Neural cell (in vitro differentiated cells): ENCODE results near the gene NDP. TPM values are rescaled to one million over a fixed set of nuclear protein-coding genes. Genes with fewer than 3 reads are reported as not detected.

Source experiments
- H2AFZ ChIP-seq: fragments of 200-600, 300-800 bp; sonication (generic), shearing (Covaris generic); 2 replicates; pipeline ENCODE4 v1.6.0; 2014; ENCODE audit warnings: low read depth, mild to moderate bottlenecking, antibody characterized with exemption, low read length, moderate library complexity
- H3F3A ChIP-seq: fragments of 200-600 bp; shearing (Covaris generic); 2 replicates; pipeline ENCODE4 v1.6.1; 2016; ENCODE audit warnings: mild to moderate bottlenecking, moderate library complexity, mixed read lengths, antibody characterized with exemption, low read length; ENCODE audit not compliant: insufficient read depth, poor library complexity, severe bottlenecking
- H3K27ac ChIP-seq: fragments of 200-600, 300-800 bp; sonication (generic), shearing (Covaris generic); 2 replicates; pipeline ENCODE4 v1.5.1; 2014; ENCODE audit warnings: mild to moderate bottlenecking, low read length, moderate library complexity
- H3K27me3 ChIP-seq: fragments of 300-800, 200-600 bp; sonication (generic), shearing (Covaris generic); 2 replicates; pipeline ENCODE4 v1.6.0; 2014; ENCODE audit warnings: mild to moderate bottlenecking, low read depth, low read length, moderate library complexity; ENCODE audit not compliant: insufficient read depth
- H3K36me3 ChIP-seq: fragments of 300-800, 200-600 bp; sonication (generic), shearing (Covaris generic); 2 replicates; pipeline ENCODE4 v1.5.1; 2014; ENCODE audit warnings: mild to moderate bottlenecking, antibody characterized with exemption, low read length, moderate library complexity; ENCODE audit not compliant: insufficient read depth
- H3K4me2 ChIP-seq: fragments of 300-800, 200-600 bp; sonication (generic), shearing (Covaris generic); 2 replicates; pipeline ENCODE4 v1.6.0; 2014; ENCODE audit warnings: mild to moderate bottlenecking, low read length
- H3K4me3 ChIP-seq: fragments of 300-800, 200-600 bp; sonication (generic), shearing (Covaris generic); 2 replicates; pipeline ENCODE4 v1.5.1; 2014; ENCODE audit warnings: mild to moderate bottlenecking, low read length, moderate library complexity
- H3K79me2 ChIP-seq: fragments of 200-600 bp; shearing (Covaris generic); replicated peaks from 2 replicates; pipeline ENCODE4 v1.6.0; 2014; ENCODE audit warnings: mild to moderate bottlenecking, low read length, moderate library complexity; ENCODE audit not compliant: insufficient read depth
- H3K9ac ChIP-seq: fragments of 300-800, 200-600 bp; sonication (generic), shearing (Covaris generic); 2 replicates; pipeline ENCODE4 v1.6.1; 2016; ENCODE audit warnings: mild to moderate bottlenecking, low read length, mixed read lengths
- H3K9me2 ChIP-seq: fragments of 200-600 bp; shearing (Covaris generic); 2 replicates; pipeline ENCODE4 v1.6.1; 2016; ENCODE audit warnings: mild to moderate bottlenecking, low read length, mixed read lengths; ENCODE audit not compliant: insufficient read depth
- H3K9me3 ChIP-seq: fragments of 200-600, 300-800 bp; sonication (generic), shearing (Covaris generic); 2 replicates; pipeline ENCODE4 v1.6.1; 2016; ENCODE audit warnings: mild to moderate bottlenecking, mixed run types, low read length, moderate library complexity, mixed read lengths
- H4K20me1 ChIP-seq: fragments of 200-600 bp; shearing (Covaris generic); 2 replicates; pipeline ENCODE4 v1.6.1; 2016; ENCODE audit warnings: mild to moderate bottlenecking, mixed run types; ENCODE audit not compliant: insufficient read depth
- EP300 ChIP-seq: fragments of 450-650 bp; conservative IDR thresholded peaks from 2 replicates; pipeline ENCODE4 v1.6.1; 2014; ENCODE audit warnings: antibody characterized with exemption, mild to moderate bottlenecking, moderate library complexity; ENCODE audit not compliant: poor library complexity, severe bottlenecking
- EZH2 ChIP-seq: fragments of 200-600, 300-800 bp; shearing (Covaris generic), sonication (generic); IDR thresholded peaks from 2 replicates; pipeline ENCODE4 v1.6.1; 2014; ENCODE audit warnings: antibody characterized with exemption, low read length, borderline replicate concordance, mild to moderate bottlenecking; ENCODE audit not compliant: insufficient read depth, poor library complexity, severe bottlenecking
- MXI1 ChIP-seq: fragments of 450-650 bp; conservative IDR thresholded peaks from 2 replicates; pipeline ENCODE4 v1.6.1; 2014; ENCODE audit warnings: antibody characterized with exemption, mild to moderate bottlenecking; ENCODE audit not compliant: poor library complexity, severe bottlenecking
- POLR2AphosphoS5 ChIP-seq: IDR thresholded peaks from 2 replicates; pipeline ENCODE4 v1.6.1; 2012
- RAD21 ChIP-seq: fragments of 450-650 bp; conservative IDR thresholded peaks from 2 replicates; pipeline ENCODE4 v1.6.1; 2014; ENCODE audit warnings: antibody characterized with exemption, mild to moderate bottlenecking, moderate library complexity
- SMC3 ChIP-seq: fragments of 450-650 bp; conservative IDR thresholded peaks from 2 replicates; pipeline ENCODE4 v1.6.1; 2014; ENCODE audit warnings: antibody characterized with exemption, mild to moderate bottlenecking, moderate library complexity; ENCODE audit not compliant: poor library complexity
- TAF1 ChIP-seq: IDR thresholded peaks from 2 replicates; pipeline ENCODE4 v1.6.1; 2012; ENCODE audit warnings: low read depth
- polyA plus RNA-seq: library from polyadenylated mRNA; depleted of rRNA; stranded (reverse); fragments of >200 nt; gene quantifications from 2 replicates; pipeline ENCODE4 v1.2.3, GENCODE V29; 2014
- TF ChIP-seq, protein P1 (sequence below): IDR thresholded peaks from 2 replicates; pipeline ENCODE4 v1.6.1; 2012; ENCODE audit warnings: borderline replicate concordance
- TF ChIP-seq, protein P2 (sequence below): fragments of 450-650 bp; IDR thresholded peaks from 2 replicates; pipeline ENCODE4 v1.5.1; 2014; ENCODE audit warnings: antibody characterized with exemption, mild to moderate bottlenecking, moderate library complexity; ENCODE audit not compliant: poor library complexity, severe bottlenecking

Gene NDP
- polyA plus RNA-seq, 1 donor from 2014 or later = 34.1 TPM

DNA sequence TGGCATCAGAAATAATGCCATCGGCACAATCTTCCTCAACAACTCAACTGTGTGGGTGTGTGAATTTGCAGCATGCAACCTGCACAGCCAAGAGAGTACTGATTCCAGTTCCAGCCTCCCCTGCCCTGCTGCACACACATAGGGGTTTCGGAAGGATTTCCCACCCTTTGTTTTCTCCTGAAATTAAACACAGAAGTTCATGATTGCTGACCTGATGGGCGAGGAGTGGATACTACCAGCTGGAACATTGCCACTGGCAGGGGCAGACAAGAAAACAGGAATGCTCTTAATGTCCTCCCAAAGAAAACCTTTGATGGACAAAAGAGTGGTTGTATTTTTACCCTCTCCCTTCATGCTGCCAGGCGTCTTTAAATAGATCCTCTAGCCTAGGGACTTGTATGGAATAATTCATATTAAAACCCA is 4.8 kb downstream of the NDP start:
- Histone ChIP-seq H3K4me3 (no peak overlapping the region), H3F3A (no peaks in the 10 kb centered on the region), H2AFZ (no peak overlapping the region), H3K4me2 (no peak overlapping the region), H3K27ac (no peak overlapping the region), H3K36me3 (no peaks in the 10 kb centered on the region), H3K9ac (no peak overlapping the region), H3K9me2 (no peaks in the 10 kb centered on the region), H3K9me3 (no peaks in the 10 kb centered on the region), H4K20me1 (no peaks in the 10 kb centered on the region), H3K27me3 (no peaks in the 10 kb centered on the region), H3K79me2 (no peaks in the 10 kb centered on the region)
- TF ChIP-seq TAF1 (no peak), RAD21 (no peak), POLR2AphosphoS5 (no peak), SMC3 (no peak), MXI1 (no peak), EZH2 (no peak), EP300 (no peak)
- TF ChIP-seq, protein P1, sequence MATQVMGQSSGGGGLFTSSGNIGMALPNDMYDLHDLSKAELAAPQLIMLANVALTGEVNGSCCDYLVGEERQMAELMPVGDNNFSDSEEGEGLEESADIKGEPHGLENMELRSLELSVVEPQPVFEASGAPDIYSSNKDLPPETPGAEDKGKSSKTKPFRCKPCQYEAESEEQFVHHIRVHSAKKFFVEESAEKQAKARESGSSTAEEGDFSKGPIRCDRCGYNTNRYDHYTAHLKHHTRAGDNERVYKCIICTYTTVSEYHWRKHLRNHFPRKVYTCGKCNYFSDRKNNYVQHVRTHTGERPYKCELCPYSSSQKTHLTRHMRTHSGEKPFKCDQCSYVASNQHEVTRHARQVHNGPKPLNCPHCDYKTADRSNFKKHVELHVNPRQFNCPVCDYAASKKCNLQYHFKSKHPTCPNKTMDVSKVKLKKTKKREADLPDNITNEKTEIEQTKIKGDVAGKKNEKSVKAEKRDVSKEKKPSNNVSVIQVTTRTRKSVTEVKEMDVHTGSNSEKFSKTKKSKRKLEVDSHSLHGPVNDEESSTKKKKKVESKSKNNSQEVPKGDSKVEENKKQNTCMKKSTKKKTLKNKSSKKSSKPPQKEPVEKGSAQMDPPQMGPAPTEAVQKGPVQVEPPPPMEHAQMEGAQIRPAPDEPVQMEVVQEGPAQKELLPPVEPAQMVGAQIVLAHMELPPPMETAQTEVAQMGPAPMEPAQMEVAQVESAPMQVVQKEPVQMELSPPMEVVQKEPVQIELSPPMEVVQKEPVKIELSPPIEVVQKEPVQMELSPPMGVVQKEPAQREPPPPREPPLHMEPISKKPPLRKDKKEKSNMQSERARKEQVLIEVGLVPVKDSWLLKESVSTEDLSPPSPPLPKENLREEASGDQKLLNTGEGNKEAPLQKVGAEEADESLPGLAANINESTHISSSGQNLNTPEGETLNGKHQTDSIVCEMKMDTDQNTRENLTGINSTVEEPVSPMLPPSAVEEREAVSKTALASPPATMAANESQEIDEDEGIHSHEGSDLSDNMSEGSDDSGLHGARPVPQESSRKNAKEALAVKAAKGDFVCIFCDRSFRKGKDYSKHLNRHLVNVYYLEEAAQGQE = no peak
- TF ChIP-seq, protein P2, sequence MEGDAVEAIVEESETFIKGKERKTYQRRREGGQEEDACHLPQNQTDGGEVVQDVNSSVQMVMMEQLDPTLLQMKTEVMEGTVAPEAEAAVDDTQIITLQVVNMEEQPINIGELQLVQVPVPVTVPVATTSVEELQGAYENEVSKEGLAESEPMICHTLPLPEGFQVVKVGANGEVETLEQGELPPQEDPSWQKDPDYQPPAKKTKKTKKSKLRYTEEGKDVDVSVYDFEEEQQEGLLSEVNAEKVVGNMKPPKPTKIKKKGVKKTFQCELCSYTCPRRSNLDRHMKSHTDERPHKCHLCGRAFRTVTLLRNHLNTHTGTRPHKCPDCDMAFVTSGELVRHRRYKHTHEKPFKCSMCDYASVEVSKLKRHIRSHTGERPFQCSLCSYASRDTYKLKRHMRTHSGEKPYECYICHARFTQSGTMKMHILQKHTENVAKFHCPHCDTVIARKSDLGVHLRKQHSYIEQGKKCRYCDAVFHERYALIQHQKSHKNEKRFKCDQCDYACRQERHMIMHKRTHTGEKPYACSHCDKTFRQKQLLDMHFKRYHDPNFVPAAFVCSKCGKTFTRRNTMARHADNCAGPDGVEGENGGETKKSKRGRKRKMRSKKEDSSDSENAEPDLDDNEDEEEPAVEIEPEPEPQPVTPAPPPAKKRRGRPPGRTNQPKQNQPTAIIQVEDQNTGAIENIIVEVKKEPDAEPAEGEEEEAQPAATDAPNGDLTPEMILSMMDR = no peak

DNA sequence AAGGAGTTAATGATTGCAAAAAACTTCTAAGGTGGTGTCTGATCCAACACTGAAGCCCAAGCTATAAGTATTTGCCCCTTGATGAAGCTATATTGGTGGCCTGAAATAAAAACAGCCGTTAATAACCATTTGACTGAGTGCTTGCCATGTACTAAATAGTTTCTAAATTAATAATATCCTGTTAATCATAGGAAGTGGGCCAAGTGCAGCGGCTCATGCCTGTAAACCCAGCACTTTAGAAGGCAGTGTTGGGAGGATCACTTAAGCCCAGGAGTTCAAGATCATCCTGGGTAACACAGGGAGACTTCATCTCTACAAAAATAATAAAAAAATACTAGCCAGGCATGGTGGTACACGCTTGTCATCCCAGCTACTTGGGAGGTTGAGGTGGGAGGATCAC is 8.3 kb downstream of the NDP start:
- no peak overlapping the region for H3K9ac ChIP-seq
- H3K9me3 ChIP-seq = no peaks in the 10 kb centered on the region
- H3K4me2 ChIP-seq = no peak overlapping the region
- H3K27ac ChIP-seq = no peak overlapping the region
- no peak overlapping the region for H2AFZ ChIP-seq
- no peak overlapping the region for H3K4me3 ChIP-seq
- H3K79me2 ChIP-seq = no peaks in the 10 kb centered on the region
- H3K9me2 ChIP-seq = no peaks in the 10 kb centered on the region
- TF ChIP-seq, protein P2 = no peak
- no peak for TF ChIP-seq TAF1
- no peak for TF ChIP-seq RAD21
- TF ChIP-seq SMC3 = no peak
- no peak for TF ChIP-seq POLR2AphosphoS5
- TF ChIP-seq EZH2 = no peak
- TF ChIP-seq EP300 = no peak
- no peaks in the 10 kb centered on the region for H4K20me1 ChIP-seq
- H3K36me3 ChIP-seq = no peaks in the 10 kb centered on the region
- no peaks in the 10 kb centered on the region for H3K27me3 ChIP-seq
- no peaks in the 10 kb centered on the region for H3F3A ChIP-seq
